ENCODE measurements around the gene DENND2D. TPM values are rescaled to one million over a fixed set of nuclear protein-coding genes. Genes with fewer than 3 reads are reported as not detected.
A peak's percentile ranks its signal among the peaks of the same experiment; 100 is the strongest.

The DENND2D gene
- total and polyA plus RNA-seq, 11 donors: 0.96 to 23.9 (median 1.3) TPM

DNA sequence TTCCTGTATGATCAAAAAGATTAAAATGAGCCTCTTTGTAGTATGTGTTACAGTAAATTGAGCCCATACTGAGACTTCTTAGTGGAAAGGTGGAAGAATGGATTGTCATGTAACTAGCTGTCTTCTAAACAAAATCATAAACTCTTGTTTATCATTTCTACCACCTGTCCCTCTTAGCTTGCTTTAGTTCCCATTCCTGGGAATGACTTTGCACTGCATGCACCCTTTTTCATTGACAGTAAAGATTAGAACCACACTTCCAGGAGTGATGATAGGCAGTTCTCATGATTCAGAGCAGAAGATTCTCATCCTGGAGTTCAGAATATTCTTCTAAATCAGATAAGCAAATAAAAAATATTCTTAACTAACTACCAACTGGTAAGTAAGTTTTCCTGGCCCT is 28.0 kb downstream of the DENND2D start:
- ATAC-seq (no peak), DNase-seq (no peak)
- TF ChIP-seq, protein P1, sequence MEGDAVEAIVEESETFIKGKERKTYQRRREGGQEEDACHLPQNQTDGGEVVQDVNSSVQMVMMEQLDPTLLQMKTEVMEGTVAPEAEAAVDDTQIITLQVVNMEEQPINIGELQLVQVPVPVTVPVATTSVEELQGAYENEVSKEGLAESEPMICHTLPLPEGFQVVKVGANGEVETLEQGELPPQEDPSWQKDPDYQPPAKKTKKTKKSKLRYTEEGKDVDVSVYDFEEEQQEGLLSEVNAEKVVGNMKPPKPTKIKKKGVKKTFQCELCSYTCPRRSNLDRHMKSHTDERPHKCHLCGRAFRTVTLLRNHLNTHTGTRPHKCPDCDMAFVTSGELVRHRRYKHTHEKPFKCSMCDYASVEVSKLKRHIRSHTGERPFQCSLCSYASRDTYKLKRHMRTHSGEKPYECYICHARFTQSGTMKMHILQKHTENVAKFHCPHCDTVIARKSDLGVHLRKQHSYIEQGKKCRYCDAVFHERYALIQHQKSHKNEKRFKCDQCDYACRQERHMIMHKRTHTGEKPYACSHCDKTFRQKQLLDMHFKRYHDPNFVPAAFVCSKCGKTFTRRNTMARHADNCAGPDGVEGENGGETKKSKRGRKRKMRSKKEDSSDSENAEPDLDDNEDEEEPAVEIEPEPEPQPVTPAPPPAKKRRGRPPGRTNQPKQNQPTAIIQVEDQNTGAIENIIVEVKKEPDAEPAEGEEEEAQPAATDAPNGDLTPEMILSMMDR (IDR thresholded peaks at IDR 0.05): no peak
- no peak for TF ChIP-seq POLR2A (IDR thresholded peaks at IDR 0.05)
- H3K27me3 ChIP-seq: no peaks in the 10 kb centered on the region
- H3K4me1 ChIP-seq: peaks cover 0 to 4% (median 0%) of the 10 kb centered on the region in 12 donors
- no peak overlapping the region for H3K4me3 ChIP-seq
- H3K36me3 ChIP-seq: peaks cover 0 to 92% (median 77%) of the 10 kb centered on the region in 9 donors
- no peaks in the 10 kb centered on the region for H3K9me3 ChIP-seq
- H3K27ac ChIP-seq: no peak overlapping the region
- intact Hi-C loops (cut with DNase I): no loop called here

DNA sequence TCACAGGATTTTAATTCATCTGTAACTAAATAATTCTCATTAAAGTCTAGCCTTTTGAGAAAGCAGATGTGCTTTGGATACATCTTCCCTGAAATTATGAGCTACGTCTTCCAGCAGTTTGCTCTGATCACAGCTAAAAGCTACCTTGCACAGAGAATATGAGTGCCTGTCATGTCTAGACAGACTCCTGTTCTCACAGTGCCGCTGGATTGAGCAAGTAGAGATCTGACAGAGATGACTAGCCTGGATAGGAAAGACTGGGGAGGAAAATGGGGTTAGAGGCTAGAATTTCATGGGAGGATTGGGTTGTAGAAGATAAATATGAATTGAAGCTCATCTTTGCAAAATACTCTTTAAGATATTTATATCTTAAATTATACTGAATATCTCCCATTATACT is 36.3 kb downstream of the DENND2D start:
- Histone ChIP-seq H3K27ac (no peak overlapping the region), H3K36me3 (peaks cover 0 to 95% (median 67%) of the 10 kb centered on the region in 9 donors), H3K4me1 (peaks cover 0 to 18% (median 5%) of the 10 kb centered on the region in 12 donors), H3K4me3 (no peak overlapping the region), H3K9me3 (no peaks in the 10 kb centered on the region), H3K27me3 (no peaks in the 10 kb centered on the region)
- TF ChIP-seq, protein P1 (IDR thresholded peaks at IDR 0.05): no peak
- no peak for TF ChIP-seq POLR2A (IDR thresholded peaks at IDR 0.05)
- DNase-seq (no peak), ATAC-seq (no peak)
- intact Hi-C loops (cut with DNase I): no loop called here
- WGBS, 4 donors: 82 to 94% (median 91%) methylated on average over 2 of the region's 2 CpGs

DNA sequence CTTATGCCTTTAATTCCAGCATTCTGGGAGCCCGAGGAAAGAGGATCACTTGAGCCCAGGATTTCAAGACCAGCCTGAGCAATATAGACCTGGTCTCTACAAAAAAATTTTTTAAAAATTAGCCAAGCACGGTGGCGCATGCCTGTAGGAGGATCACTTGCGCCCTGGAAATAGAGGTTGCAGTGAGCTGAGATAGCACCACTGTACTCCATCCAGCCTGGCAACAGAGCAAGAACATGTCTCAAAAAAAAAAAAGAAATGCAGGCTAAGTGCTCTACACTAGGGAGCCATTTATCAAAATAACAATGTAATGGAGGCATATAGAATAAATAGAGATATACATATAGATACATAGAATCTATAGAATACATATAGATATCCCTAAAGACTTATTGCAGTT is 37.1 kb downstream of the DENND2D start:
- intact Hi-C loops (cut with DNase I): no loop called here
- Histone ChIP-seq H3K27ac (no peak overlapping the region), H3K36me3 (peaks cover 0 to 89% (median 61%) of the 10 kb centered on the region in 9 donors), H3K4me1 (peaks cover 0 to 18% (median 5%) of the 10 kb centered on the region in 12 donors), H3K9me3 (no peaks in the 10 kb centered on the region), H3K4me3 (no peak overlapping the region), H3K27me3 (no peaks in the 10 kb centered on the region)
- no peak for DNase-seq
- 61 to 71% (median 65%) methylated on average over 4 of the region's 4 CpGs for WGBS, 4 donors
- no peak for TF ChIP-seq POLR2A (IDR thresholded peaks at IDR 0.05)
- TF ChIP-seq, protein P1 (IDR thresholded peaks at IDR 0.05): no peak
- peak; percentile 72 to 91 (median 84) for ATAC-seq

DNA sequence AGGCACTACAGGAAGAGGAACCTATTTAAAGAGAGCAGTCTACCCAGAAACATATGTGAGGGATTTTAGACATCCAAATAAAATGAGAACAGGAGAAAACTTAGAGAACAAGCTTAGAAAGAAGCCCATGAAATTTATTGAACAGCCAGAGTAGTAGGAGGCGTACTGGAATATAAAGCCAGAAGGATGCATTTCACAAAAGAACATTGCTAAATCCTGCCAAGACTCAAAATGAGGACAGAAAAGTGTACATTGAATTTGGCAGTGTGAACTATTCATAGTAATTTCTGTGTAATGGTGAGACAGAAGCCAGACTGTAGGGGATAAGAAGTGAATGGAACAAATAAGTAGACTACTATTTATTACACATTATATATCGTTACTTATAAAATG is 38.0 kb downstream of the DENND2D start:
- Histone ChIP-seq H3K4me1 (peaks cover 0 to 18% (median 5%) of the 10 kb centered on the region in 12 donors), H3K27me3 (no peaks in the 10 kb centered on the region), H3K36me3 (peaks cover 0 to 91% (median 58%) of the 10 kb centered on the region in 9 donors), H3K9me3 (no peaks in the 10 kb centered on the region), H3K4me3 (no peak overlapping the region), H3K27ac (no peak overlapping the region)
- intact Hi-C loops (cut with DNase I): no loop called here
- 82 to 88% (median 86%) methylated on average over 2 of the region's 2 CpGs for WGBS, 4 donors
- no peak for DNase-seq
- ATAC-seq: no peak
- TF ChIP-seq POLR2A (IDR thresholded peaks at IDR 0.05): no peak
- TF ChIP-seq, protein P1 (IDR thresholded peaks at IDR 0.05): no peak
